GM12878 (cell line): ENCODE data around the gene FAM221B. TPM values are rescaled to one million over a fixed set of nuclear protein-coding genes. Genes with fewer than 3 reads are reported as not detected.

Experiments
- ATAC-seq: fragments of 200-7000 bp; cut with Tn5 transposase; 3 replicates; pipeline ENCODE4 v1.9.1; 2020; ENCODE audit warnings: mild to moderate bottlenecking, moderate library complexity
- BruUV-seq: library from RNA; stranded (reverse); fragments of 400-500 nt; replicated peaks from 2 replicates; lab custom pipeline; 2021; lab: Mats Ljungman, UMichigan
- CTCF ChIA-PET: fragments of 300-600 bp; sonication (Branson Sonifier 250); formaldehyde crosslinking; extraction: SDS; loops from one replicate; lab custom pipeline; 2021; ENCODE audit warnings: inconsistent platforms; lab: Yijun Ruan, JAX
- POLR2A ChIA-PET: fragments of 350-600 bp; formaldehyde crosslinking; extraction: SDS; loops from one replicate; lab custom pipeline; 2021; ENCODE audit warnings: inconsistent platforms; lab: Charles Lee
- RAD21 ChIA-PET: fragments of 300-600 bp; sonication (Branson Sonifier 250); formaldehyde crosslinking; loops from one replicate; lab custom pipeline; 2023; ENCODE audit warnings: antibody characterized with exemption; ENCODE audit not compliant: unreplicated experiment; lab: Charles Lee
- SMC1A ChIA-PET: fragments of 300-600 bp; sonication (Branson Sonifier 250); formaldehyde crosslinking; loops from one replicate; lab custom pipeline; 2023; ENCODE audit not compliant: unreplicated experiment, uncharacterized antibody; lab: Charles Lee
- DNase-seq: peaks from one replicate; pipeline ENCODE4 v3.0.0-alpha.2; 2011; ENCODE audit warnings: low read depth, low spot score
- FAIRE-seq: peaks from 3 replicates; lab custom pipeline; 2011; peaks lifted over from hg19 to GRCh38; lab: Jason Lieb, UNC
- H2AFZ ChIP-seq: 2 replicates; pipeline ENCODE4 v1.6.0; 2011; ENCODE audit warnings: low read depth, low read length, control low read depth; ENCODE audit not compliant: control insufficient read depth
- H3K27ac ChIP-seq: 2 replicates; pipeline ENCODE4 v1.5.1; 2011; ENCODE audit warnings: control low read depth; ENCODE audit not compliant: control insufficient read depth, insufficient read depth
- H3K27me3 ChIP-seq, 2 experiments: replicated peaks in 1 of 2; 2 replicates each; pipeline versions ENCODE4 v1.6.0 to v1.6.1; 2011; ENCODE audit warnings: low read length in 1 of 2; ENCODE audit not compliant: control insufficient read depth in 2 of 2, insufficient read depth in 2 of 2
- H3K36me3 ChIP-seq, 2 experiments: 2 replicates each; pipeline ENCODE4 v1.5.1; 2011; ENCODE audit warnings: low read length in 1 of 2; ENCODE audit not compliant: control insufficient read depth in 2 of 2, insufficient read depth in 2 of 2
- H3K4me1 ChIP-seq: 2 replicates; pipeline ENCODE4 v1.6.1; 2011; ENCODE audit warnings: mild to moderate bottlenecking, low read length, moderate library complexity, mixed read lengths; ENCODE audit not compliant: control insufficient read depth, insufficient read depth
- H3K4me2 ChIP-seq: 2 replicates; pipeline ENCODE4 v1.6.0; 2011; ENCODE audit warnings: control low read depth; ENCODE audit not compliant: control insufficient read depth, insufficient read depth
- H3K4me3 ChIP-seq: fragments of 200-600 bp; sonication (generic); 2 replicates; pipeline ENCODE4 v1.5.1; 2016
- H3K79me2 ChIP-seq: 2 replicates; pipeline ENCODE4 v1.6.0; 2011; ENCODE audit warnings: low read length; ENCODE audit not compliant: control insufficient read depth, insufficient read depth
- H3K9ac ChIP-seq: 2 replicates; pipeline ENCODE4 v1.8.0; 2011; ENCODE audit warnings: low read length, control low read depth, mixed read lengths; ENCODE audit not compliant: control insufficient read depth, insufficient read depth
- H3K9me3 ChIP-seq: replicated peaks from 3 replicates; pipeline ENCODE4 v1.5.1; 2011; ENCODE audit warnings: mild to moderate bottlenecking, low read length; ENCODE audit not compliant: control insufficient read depth, insufficient read depth
- H4K20me1 ChIP-seq: 2 replicates; pipeline ENCODE4 v1.6.0; 2011; ENCODE audit not compliant: control insufficient read depth, insufficient read depth
- CHD1 ChIP-seq: IDR thresholded peaks from 2 replicates; pipeline ENCODE4 v1.6.1; 2012; ENCODE audit warnings: low read depth, low read length, improper control_type of control experiment
- CTCF ChIP-seq, 3 experiments: IDR thresholded peaks in 2 of 3; conservative IDR thresholded peaks in 1 of 3; 2 replicates each; pipeline ENCODE4 v1.5.1; 2011; ENCODE audit warnings: low read depth in 3 of 3, low read length in 3 of 3, mild to moderate bottlenecking in 3 of 3, control low read depth in 2 of 3, moderate library complexity in 2 of 3, inconsistent platforms in 1 of 3, mixed read lengths in 1 of 3; ENCODE audit not compliant: control insufficient read depth in 2 of 3, insufficient read depth in 1 of 3; ENCODE audit errors: extremely low read depth in 1 of 3
- CUX1 ChIP-seq: IDR thresholded peaks from 2 replicates; pipeline ENCODE4 v1.6.1; 2012; ENCODE audit warnings: improper control_type of control experiment, low read depth, low read length; ENCODE audit not compliant: insufficient replicate concordance
- HDAC2 ChIP-seq: fragments of 200-600 bp; sonication (generic); IDR thresholded peaks from 2 replicates; pipeline ENCODE4 v1.6.1; 2017
- HDGF ChIP-seq: fragments of 450-650 bp; IDR thresholded peaks from 2 replicates; pipeline ENCODE4 v1.6.1; 2016; ENCODE audit warnings: antibody characterized with exemption
- IKZF1 ChIP-seq: fragments of 450-650 bp; conservative IDR thresholded peaks from 2 replicates; pipeline ENCODE4 v1.6.1; 2017; ENCODE audit warnings: antibody characterized with exemption, mild to moderate bottlenecking
- IRF3 ChIP-seq: fragments of 450-650 bp; IDR thresholded peaks from 2 replicates; pipeline ENCODE4 v1.6.1; 2014; ENCODE audit warnings: mild to moderate bottlenecking
- MAX ChIP-seq: IDR thresholded peaks from 2 replicates; pipeline ENCODE4 v1.6.1; 2012; ENCODE audit warnings: low read depth, low read length, improper control_type of control experiment
- MTA3 ChIP-seq: IDR thresholded peaks from 2 replicates; pipeline ENCODE4 v1.6.1; 2012; ENCODE audit warnings: low read length, inconsistent platforms, borderline replicate concordance
- NBN ChIP-seq: fragments of 450-650 bp; IDR thresholded peaks from 2 replicates; pipeline ENCODE4 v1.6.1; 2016
- NR2C1 ChIP-seq: fragments of 450-650 bp; IDR thresholded peaks from 2 replicates; pipeline ENCODE4 v1.6.1; 2017; ENCODE audit warnings: antibody characterized with exemption, mild to moderate bottlenecking, moderate library complexity
- SIN3A ChIP-seq: IDR thresholded peaks from 2 replicates; pipeline ENCODE4 v1.6.1; 2012; ENCODE audit warnings: low read depth, low read length, improper control_type of control experiment
- SMC3 ChIP-seq: IDR thresholded peaks from 2 replicates; pipeline ENCODE4 v1.6.1; 2011; ENCODE audit warnings: low read length, improper control_type of control experiment, borderline replicate concordance
- TBL1XR1 ChIP-seq: IDR thresholded peaks from 2 replicates; pipeline ENCODE4 v1.6.1; 2012; ENCODE audit warnings: low read depth, low read length, improper control_type of control experiment
- YBX1 ChIP-seq: fragments of 450-650 bp; IDR thresholded peaks from 2 replicates; pipeline ENCODE4 v1.6.1; 2016; ENCODE audit warnings: antibody characterized with exemption
- WGBS: methylation state at CpG from one replicate; pipeline ENCODE4 v1.1.6; 2016; ENCODE audit warnings: low lambda C conversion rate; ENCODE audit not compliant: insufficient replicate concordance, insufficient coverage; ENCODE audit errors: missing lambda C conversion rate; 5-methylcytosine and 5-hydroxymethylcytosine counted together
- in situ Hi-C: fragments of 300-500 bp; cut with MboI; formaldehyde crosslinking; loops from 9 replicates; pipeline ENCODE4 v1.14.3; 2018; ENCODE audit warnings: mixed read lengths
- intact Hi-C: fragments of 100-400 bp; cut with micrococcal nuclease; formaldehyde crosslinking; loops from one replicate; pipeline ENCODE4 v1.14.2; 2022; ENCODE audit not compliant: unreplicated experiment
- polyA plus RNA-seq, 11 experiments: library from polyadenylated mRNA; depleted of rRNA in 4 of 11; unstranded in 6 of 11; stranded (reverse) in 5 of 11; fragments of >200 nt; fragmentation: Nextera tagmentation in 4 of 11; fragmentation: Illumina TruSeq in 1 of 11; extraction: Ambion mirVana in 4 of 11; extraction: Trizol in 1 of 11; gene quantifications; 1 replicate in 1 of 11; 2 replicates in 10 of 11; pipeline versions ENCODE4 v1.2.1 to v1.2.3, GENCODE V29; 2011 to 2016; ENCODE audit warnings: inconsistent platforms in 2 of 11, missing spikeins in 2 of 11, low read depth in 1 of 11
- total RNA-seq, 4 experiments: library from RNA; depleted of rRNA in 3 of 4; stranded (reverse); fragments of >200 nt in 3 of 4; fragmentation: Illumina TruSeq in 1 of 4; extraction: Trizol in 1 of 4; gene quantifications; 2 replicates each; pipeline versions ENCODE4 v1.2.1 to v1.2.3, GENCODE V29; 2013 to 2021

The FAM221B gene
- total and polyA plus RNA-seq, 10 of the 15 experiments (the other 5 are each of a cell fraction or from before 2014, with no cell fraction given): 0.02 to 0.12 (median 0.04) TPM; not detected in 5

GRCh38 chr9:35859990-35860339, 31.4 kb upstream of the FAM221B start (continued):
- no peak for TF ChIP-seq MAX
- TF ChIP-seq NR2C1: no peak

- Histone ChIP-seq H3K4me3 (no peak overlapping the region), H3K4me2 (no peak overlapping the region), H2AFZ (no peak overlapping the region), H3K27me3 (no peaks in the 10 kb centered on the region), H3K9me3 (no peaks in the 10 kb centered on the region), H4K20me1 (no peaks in the 10 kb centered on the region), H3K27ac (no peak overlapping the region), H3K79me2 (no peaks in the 10 kb centered on the region), H3K36me3 (no peaks in the 10 kb centered on the region), H3K4me1 (no peaks in the 10 kb centered on the region), H3K9ac (no peak overlapping the region)
- no TSS peak for BruUV-seq
- WGBS: 39% methylated on average over 16 of the region's 16 CpGs
- DNase-seq (no peak), FAIRE-seq (no peak), ATAC-seq (peak; percentile 69)
- ChIA-PET SMC1A (interaction anchor here (1.6 kb wide), 1 partner anchor 33 kb away, joined by 5 read pairs; no protein-coding TSS in a partner anchor), RAD21 (interaction anchor here (1.3 to 4.7 kb wide), 3 partner anchors 23 to 61 kb away, joined by 3 to 18 read pairs (median 11); no protein-coding TSS in a partner anchor), CTCF (interaction anchor here (1.1 to 12.7 kb wide), 5 partner anchors 20 to 111 kb away, joined by 3 to 92 read pairs (median 5); partner anchors contain the start of genes FAM221B and TMEM8B), POLR2A (no interaction called here)
- intact Hi-C loops (no loop called here), in situ Hi-C loops (no loop called here)
- no peak for TF ChIP-seq MTA3
- TF ChIP-seq CTCF (IDR thresholded peaks at IDR 0.05 in 2 of 3, conservative IDR thresholded peaks at IDR 0.05 in 1 of 3; ENCODE audit: control insufficient read depth in 2 of 3, extremely low read depth in 1 of 3, insufficient read depth in 1 of 3, low read depth in 3 of 3, low read length in 3 of 3): peak in 1 of 3 experiments; percentile 22; a peak in 2 of 6 replicates
- TF ChIP-seq CHD1: no peak
- no peak for TF ChIP-seq CUX1
- no peak for TF ChIP-seq TBL1XR1
- TF ChIP-seq HDGF: no peak
- TF ChIP-seq SIN3A: no peak
- peak; percentile 6; the same call in 1 of the 2 replicates for TF ChIP-seq SMC3
- no peak for TF ChIP-seq NBN
- no peak for TF ChIP-seq IRF3
- no peak for TF ChIP-seq IKZF1
- TF ChIP-seq YBX1: no peak
- no peak for TF ChIP-seq HDAC2
Measured at GRCh38 chr9:35859310-35859989, 30.9 kb upstream of the FAM221B start.
